B cell (primary cell): ENCODE results near the gene C2orf92. TPM values are rescaled to one million over a fixed set of nuclear protein-coding genes. Genes with fewer than 3 reads are reported as not detected.

Source experiments
- ATAC-seq: fragments of 200-7000 bp; cut with Tn5 transposase; one replicate; pipeline ENCODE4 v1.10.0; 2021; ENCODE audit warnings: low read depth, mild to moderate bottlenecking, moderate number of reproducible peaks, moderate library complexity
- CTCF ChIA-PET: fragments of 350-600 bp; sonication (Branson Sonifier 250); formaldehyde crosslinking; loops from one replicate; lab custom pipeline; 2021; ENCODE audit warnings: antibody characterized with exemption, inconsistent platforms; lab: Charles Lee
- POLR2A ChIA-PET: fragments of 350-600 bp; sonication (Branson Sonifier 250); formaldehyde crosslinking; loops from one replicate; lab custom pipeline; 2021; ENCODE audit warnings: antibody characterized with exemption; lab: Charles Lee
- DNase-seq: peaks from one replicate; pipeline ENCODE4 v3.0.0; 2013
- H2AFZ ChIP-seq: 2 replicates; pipeline ENCODE4 v1.6.1; 2012; ENCODE audit warnings: mild to moderate bottlenecking, low read depth, low read length; ENCODE audit not compliant: insufficient read depth, poor library complexity, severe bottlenecking
- H3K27ac ChIP-seq, 2 donors: 1 replicate in 1 of 2; 2 replicates in 1 of 2; pipeline ENCODE4 v1.5.1; 2012 to 2013; ENCODE audit warnings: low read length in 2 of 2, mild to moderate bottlenecking in 2 of 2, moderate library complexity in 1 of 2
- H3K27me3 ChIP-seq, 4 experiments: fragments of 200-600 bp in 1 of 4; sonication (generic) in 1 of 4; replicated peaks in 1 of 4; 1 replicate in 2 of 4; 2 replicates in 2 of 4; pipeline versions ENCODE4 v1.6.1 to v1.7.0; 2013 to 2016; ENCODE audit warnings: low read length in 3 of 4, mild to moderate bottlenecking in 2 of 4, mixed read lengths in 1 of 4, moderate library complexity in 1 of 4; ENCODE audit not compliant: insufficient read depth in 4 of 4, control insufficient read depth in 3 of 4; ENCODE audit errors: control extremely low read depth in 1 of 4
- H3K36me3 ChIP-seq, 2 experiments: replicated peaks in 1 of 2; 1 replicate in 1 of 2; 2 replicates in 1 of 2; pipeline versions ENCODE4 v1.6.1 to v1.7.1; 2013; ENCODE audit warnings: low read length in 1 of 2; ENCODE audit not compliant: insufficient read depth in 2 of 2, control insufficient read depth in 1 of 2; ENCODE audit errors: control extremely low read depth in 1 of 2, extremely low read depth in 1 of 2
- H3K4me1 ChIP-seq, 2 donors: fragments of 200-600 bp in 1 of 2; sonication (generic) in 1 of 2; 1 replicate in 1 of 2; 2 replicates in 1 of 2; pipeline versions ENCODE4 v1.5.1 to v1.6.1; 2013 to 2017; ENCODE audit warnings: low read length in 2 of 2; ENCODE audit not compliant: control insufficient read depth in 2 of 2, insufficient read depth in 2 of 2
- H3K4me2 ChIP-seq: replicated peaks from 2 replicates; pipeline ENCODE3; 2012; ENCODE audit warnings: mild to moderate bottlenecking, low read depth, low read length; ENCODE audit not compliant: poor library complexity, severe bottlenecking
- H3K4me3 ChIP-seq, 5 experiments: fragments of 200-600 bp in 1 of 5; sonication (generic) in 1 of 5; 1 replicate in 3 of 5; 2 replicates in 2 of 5; pipeline versions ENCODE4 v1.5.1 to v1.7.0; 2011 to 2016; ENCODE audit warnings: low read length in 4 of 5, mild to moderate bottlenecking in 4 of 5, low read depth in 2 of 5, control low read depth in 1 of 5, moderate library complexity in 1 of 5; ENCODE audit not compliant: insufficient read depth in 1 of 5; ENCODE audit errors: control extremely low read depth in 1 of 5, extremely low read depth in 1 of 5
- H3K79me2 ChIP-seq: fragments of 200-600 bp; sonication (generic); one replicate; pipeline ENCODE4 v1.6.0; 2016; ENCODE audit warnings: low read length; ENCODE audit not compliant: control insufficient read depth, insufficient read depth
- H3K9ac ChIP-seq: fragments of 200-600 bp; sonication (generic); 2 replicates; pipeline ENCODE4 v1.6.1; 2017; ENCODE audit warnings: mild to moderate bottlenecking, low read length, moderate library complexity
- H3K9me3 ChIP-seq, 3 donors: one replicate each; pipeline versions ENCODE4 v1.6.1 to v1.7.1; 2013; ENCODE audit warnings: low read length in 2 of 3; ENCODE audit not compliant: control insufficient read depth in 2 of 3, insufficient read depth in 1 of 3; ENCODE audit errors: control extremely low read depth in 1 of 3
- H4K20me1 ChIP-seq: 2 replicates; pipeline ENCODE4 v1.6.0; 2012; ENCODE audit warnings: mild to moderate bottlenecking, low read length; ENCODE audit not compliant: insufficient read depth, control insufficient read depth, poor library complexity, severe bottlenecking
- H3K27ac Mint-ChIP-seq: one replicate; pipeline ENCODE4 v1.8.0; 2021; ENCODE audit warnings: mixed read lengths
- H3K27me3 Mint-ChIP-seq: one replicate; pipeline ENCODE4 v1.8.0; 2021; ENCODE audit warnings: mixed read lengths
- H3K4me1 Mint-ChIP-seq: one replicate; pipeline ENCODE4 v1.8.0; 2021; ENCODE audit warnings: mixed read lengths
- H3K4me3 Mint-ChIP-seq: one replicate; pipeline ENCODE4 v1.8.0; 2021; ENCODE audit warnings: mixed read lengths
- H3K9me3 Mint-ChIP-seq: one replicate; pipeline ENCODE4 v1.8.0; 2022; ENCODE audit warnings: mixed read lengths; ENCODE audit not compliant: insufficient read depth
- EZH2 ChIP-seq: IDR thresholded peaks from 2 replicates; pipeline ENCODE4 v1.6.1; 2012; ENCODE audit warnings: borderline replicate concordance, low read depth, mild to moderate bottlenecking, moderate library complexity, low read length; ENCODE audit not compliant: insufficient read depth, poor library complexity, severe bottlenecking
- WGBS: methylation state at CpG from one replicate; pipeline ENCODE4 v1.1.5; 2013; ENCODE audit warnings: missing lambda C conversion rate; ENCODE audit not compliant: insufficient coverage; 5-methylcytosine and 5-hydroxymethylcytosine counted together
- intact Hi-C: fragments of 100-400 bp; cut with micrococcal nuclease; formaldehyde crosslinking; loops from one replicate; pipeline ENCODE4 v1.10.0; 2022
- polyA plus RNA-seq: library from polyadenylated mRNA; depleted of rRNA; stranded (reverse); fragments of >200 nt; gene quantifications from 2 replicates; pipeline ENCODE4 v1.2.3, GENCODE V29; 2012
- total RNA-seq, 2 donors: library from RNA; stranded (reverse); fragments of 120-200 nt in 1 of 2; gene quantifications; 1 replicate in 1 of 2; 2 replicates in 1 of 2; pipeline versions ENCODE4 v1.2.3 to v1.2.4, GENCODE V29; 2013 to 2022
- TF ChIP-seq, protein P1 (sequence below): fragments of 200-600 bp; IDR thresholded peaks from one replicate; pipeline ENCODE4 v1.8.0; 2022; ENCODE audit warnings: antibody characterized with exemption, mild to moderate bottlenecking

Gene C2orf92
- total and polyA plus RNA-seq, 2 donors (not counting 1 experiment from before 2014, with no cell fraction given), result 15.3 to 18.9 TPM

DNA sequence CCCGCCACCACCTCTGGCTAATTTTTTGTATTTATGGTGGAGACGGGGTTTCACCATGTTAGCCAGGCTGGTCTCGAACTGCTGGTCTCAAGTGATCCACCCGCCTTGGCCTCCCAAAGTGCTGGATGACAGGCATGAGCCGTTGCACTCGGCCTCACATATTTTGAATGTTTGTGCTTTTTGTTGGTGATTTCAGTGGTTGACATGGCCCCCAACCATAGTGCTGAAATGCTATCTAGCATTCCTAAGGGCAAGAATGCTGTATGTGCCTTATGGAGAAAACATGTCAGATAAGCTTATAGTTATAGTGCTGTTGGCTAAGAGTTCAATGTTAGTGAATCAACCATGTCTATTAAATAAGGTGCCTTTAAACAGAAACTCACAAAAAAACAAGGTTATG, 52.7 kb downstream of the C2orf92 start:
- intact Hi-C loops, result no loop called here
- Histone ChIP-seq H3K27ac (no peak overlapping the region), H3K36me3 (no peaks in the 10 kb centered on the region), H3K4me3 (no peak overlapping the region), H3K9ac (no peak overlapping the region), H3K27me3 (no peaks in the 10 kb centered on the region), H3K79me2 (peaks cover 8% of the 10 kb centered on the region), H2AFZ (no peak overlapping the region), H3K4me1 (peaks cover 18 to 19% of the 10 kb centered on the region in 2 donors), H4K20me1 (no peaks in the 10 kb centered on the region), H3K4me2 (no peak overlapping the region), H3K9me3 (peaks cover 0 to 9% (median 0%) of the 10 kb centered on the region in 3 donors)
- H3K4me1 Mint-ChIP-seq, result peaks cover 22% of the 10 kb centered on the region
- ChIA-PET POLR2A (no interaction called here), CTCF (interaction anchor here (1.4 kb wide), 1 partner anchor 19 kb away, joined by 3 read pairs; no protein-coding TSS in a partner anchor)
- no peak overlapping the region for H3K4me3 Mint-ChIP-seq
- 95% methylated on average over 6 of the region's 6 CpGs for WGBS
- no peaks in the 10 kb centered on the region for H3K9me3 Mint-ChIP-seq
- H3K27ac Mint-ChIP-seq, result no peak overlapping the region
- ATAC-seq (no peak), DNase-seq (no peak)
- TF ChIP-seq EZH2, result no peak
- TF ChIP-seq, protein P1, sequence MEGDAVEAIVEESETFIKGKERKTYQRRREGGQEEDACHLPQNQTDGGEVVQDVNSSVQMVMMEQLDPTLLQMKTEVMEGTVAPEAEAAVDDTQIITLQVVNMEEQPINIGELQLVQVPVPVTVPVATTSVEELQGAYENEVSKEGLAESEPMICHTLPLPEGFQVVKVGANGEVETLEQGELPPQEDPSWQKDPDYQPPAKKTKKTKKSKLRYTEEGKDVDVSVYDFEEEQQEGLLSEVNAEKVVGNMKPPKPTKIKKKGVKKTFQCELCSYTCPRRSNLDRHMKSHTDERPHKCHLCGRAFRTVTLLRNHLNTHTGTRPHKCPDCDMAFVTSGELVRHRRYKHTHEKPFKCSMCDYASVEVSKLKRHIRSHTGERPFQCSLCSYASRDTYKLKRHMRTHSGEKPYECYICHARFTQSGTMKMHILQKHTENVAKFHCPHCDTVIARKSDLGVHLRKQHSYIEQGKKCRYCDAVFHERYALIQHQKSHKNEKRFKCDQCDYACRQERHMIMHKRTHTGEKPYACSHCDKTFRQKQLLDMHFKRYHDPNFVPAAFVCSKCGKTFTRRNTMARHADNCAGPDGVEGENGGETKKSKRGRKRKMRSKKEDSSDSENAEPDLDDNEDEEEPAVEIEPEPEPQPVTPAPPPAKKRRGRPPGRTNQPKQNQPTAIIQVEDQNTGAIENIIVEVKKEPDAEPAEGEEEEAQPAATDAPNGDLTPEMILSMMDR, result no peak
- no peaks in the 10 kb centered on the region for H3K27me3 Mint-ChIP-seq

DNA sequence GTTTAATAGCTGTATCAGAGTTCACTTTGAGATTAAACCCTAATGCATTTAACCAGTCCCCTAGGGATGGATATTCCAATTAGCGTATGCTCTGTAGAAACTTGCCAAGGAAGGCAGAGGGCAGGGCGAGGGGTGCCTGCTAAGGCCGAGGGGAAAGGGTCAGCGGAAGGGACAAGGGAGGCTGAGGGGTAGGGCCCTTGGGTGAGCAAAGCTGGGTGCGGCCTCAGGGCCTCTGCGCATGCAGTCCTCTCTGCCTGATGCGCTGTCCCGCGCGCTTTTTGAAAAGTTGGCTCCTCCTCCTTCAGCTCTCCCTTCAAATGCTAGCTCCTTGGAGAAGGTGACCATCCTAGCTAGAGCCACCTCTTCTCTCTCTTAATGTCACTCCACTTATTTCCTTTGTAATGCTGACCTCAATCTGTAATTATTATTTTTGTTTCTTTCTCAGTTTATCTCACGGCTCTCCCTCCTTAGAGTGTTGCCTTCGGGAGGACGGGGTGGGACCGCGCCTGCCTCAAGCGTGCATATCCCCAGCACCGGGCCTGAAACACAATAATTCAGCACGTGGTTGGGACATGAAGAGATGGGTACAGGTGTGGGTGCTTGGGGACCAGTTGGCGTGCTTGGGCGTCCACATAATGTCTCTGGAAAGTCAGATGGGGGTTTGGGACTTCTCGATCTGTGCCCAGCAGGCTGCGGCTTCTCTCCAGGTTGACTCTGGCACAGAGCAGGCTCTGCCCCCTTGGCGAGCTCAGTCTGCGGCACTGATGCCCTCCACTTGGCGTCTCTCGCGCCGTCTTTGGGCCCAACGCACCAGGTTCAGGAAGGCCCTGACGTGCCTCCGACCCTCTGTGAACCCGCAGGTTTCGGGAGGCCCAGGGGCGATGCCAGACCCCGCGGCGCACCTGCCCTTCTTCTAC, 53.9 kb downstream of the C2orf92 start:
- WGBS, result 94% methylated on average over 36 of the region's 37 CpGs
- CTCF ChIA-PET, result interaction anchor here (0.7 to 1.4 kb wide), 2 partner anchors 16 to 18 kb away, joined by 3 read pairs; no protein-coding TSS in a partner anchor
- ATAC-seq (no peak), DNase-seq (no peak)
- TF ChIP-seq EZH2, result no peak
- TF ChIP-seq, protein P1, result no peak
- peaks cover 15% of the 10 kb centered on the region for H3K4me1 Mint-ChIP-seq
- Histone ChIP-seq H3K79me2 (peaks cover 8% of the 10 kb centered on the region), H3K36me3 (no peaks in the 10 kb centered on the region), H3K4me3 (no peak overlapping the region), H3K27ac (no peak overlapping the region), H3K4me2 (no peak overlapping the region), H3K9me3 (peaks cover 0 to 9% (median 0%) of the 10 kb centered on the region in 3 donors), H3K4me1 (peaks cover 10% of the 10 kb centered on the region in 2 donors), H4K20me1 (no peaks in the 10 kb centered on the region), H2AFZ (no peak overlapping the region), H3K9ac (no peak overlapping the region), H3K27me3 (no peaks in the 10 kb centered on the region)
- POLR2A ChIA-PET, result no interaction called here
- no peaks in the 10 kb centered on the region for H3K9me3 Mint-ChIP-seq
- H3K27ac Mint-ChIP-seq, result no peak overlapping the region
- intact Hi-C loops, result no loop called here
- no peaks in the 10 kb centered on the region for H3K27me3 Mint-ChIP-seq
- H3K4me3 Mint-ChIP-seq, result no peak overlapping the region
